ENCODE measurements around the gene KRT6C. TPM values are rescaled to one million over a fixed set of nuclear protein-coding genes. Genes with fewer than 3 reads are reported as not detected.
A peak's percentile ranks its signal among the peaks of the same experiment; 100 is the strongest.
"Not testable (repeated sequence)": the region's sequence is repeated elsewhere in the genome, so short reads cannot be mapped to it uniquely, and the experiment has no call there.

KRT6C gene
- total RNA-seq, 4 donors from 2014 or later: not detected

GRCh38 chr12:52496054-52496453, 22.4 kb upstream of the KRT6C start:
- Histone ChIP-seq H3K27ac (replicated peaks in 1 of 4) (no peak overlapping the region), H3K4me3 (no peak overlapping the region), H3K9me3 (no peaks in the 10 kb centered on the region), H3K4me1 (peaks cover 7 to 19% (median 12%) of the 10 kb centered on the region in 4 donors), H3K27me3 (no peaks in the 10 kb centered on the region), H3K36me3 (no peaks in the 10 kb centered on the region)
- WGBS: 59% methylated on average over 2 of the region's 2 CpGs
- no peak for TF ChIP-seq POLR2AphosphoS5 (IDR thresholded peaks at IDR 0.05)
- TF ChIP-seq EP300 (IDR thresholded peaks at IDR 0.05): no peak
- intact Hi-C loops (cut with DNase I): no loop called here
- DNase-seq (ENCODE audit: extremely low spot score): no peak

GRCh38 chr12:52495389-52495788, 21.8 kb upstream of the KRT6C start:
- H3K27me3 ChIP-seq: no peaks in the 10 kb centered on the region
- WGBS: 56% methylated on average over 3 of the region's 3 CpGs
- intact Hi-C loops (cut with DNase I): no loop called here
- peak; percentile 91 for DNase-seq (ENCODE audit: extremely low spot score)
- no peak overlapping the region for H3K4me3 ChIP-seq
- no peaks in the 10 kb centered on the region for H3K36me3 ChIP-seq
- no peaks in the 10 kb centered on the region for H3K9me3 ChIP-seq
- no peak for TF ChIP-seq POLR2AphosphoS5 (IDR thresholded peaks at IDR 0.05)
- TF ChIP-seq POLR2A (IDR thresholded peaks at IDR 0.05; ENCODE audit: low read depth): no peak
- TF ChIP-seq CTCF (IDR thresholded peaks at IDR 0.05): no peak
- TF ChIP-seq EP300 (IDR thresholded peaks at IDR 0.05): no peak
- H3K4me1 ChIP-seq: peaks cover 7 to 19% (median 12%) of the 10 kb centered on the region in 4 donors
- H3K27ac ChIP-seq (replicated peaks in 1 of 4): no peak overlapping the region

GRCh38 chr12:52494518-52494917, 20.9 kb upstream of the KRT6C start:
- H3K4me1 ChIP-seq: peaks cover 7 to 19% (median 12%) of the 10 kb centered on the region in 4 donors
- 60% methylated on average over 1 of the region's 4 CpGs for WGBS
- TF ChIP-seq POLR2A (IDR thresholded peaks at IDR 0.05; ENCODE audit: low read depth): no peak
- peak; percentile 59 to 60 for TF ChIP-seq POLR2AphosphoS5 (IDR thresholded peaks at IDR 0.05)
- TF ChIP-seq CTCF (IDR thresholded peaks at IDR 0.05): no peak
- TF ChIP-seq EP300 (IDR thresholded peaks at IDR 0.05): peak; percentile 13
- no peak overlapping the region for H3K4me3 ChIP-seq
- no peaks in the 10 kb centered on the region for H3K27me3 ChIP-seq
- H3K9me3 ChIP-seq: no peaks in the 10 kb centered on the region
- peak; percentile 92 for DNase-seq (ENCODE audit: extremely low spot score)
- intact Hi-C loops (cut with DNase I): no loop called here
- H3K27ac ChIP-seq (replicated peaks in 1 of 4): no peak overlapping the region
- H3K36me3 ChIP-seq: no peaks in the 10 kb centered on the region

GRCh38 chr12:52494100-52494499, 20.5 kb upstream of the KRT6C start:
- Histone ChIP-seq H3K4me1 (peaks cover 7 to 19% (median 12%) of the 10 kb centered on the region in 4 donors), H3K36me3 (no peaks in the 10 kb centered on the region), H3K9me3 (no peaks in the 10 kb centered on the region), H3K27ac (replicated peaks in 1 of 4) (no peak overlapping the region), H3K4me3 (no peak overlapping the region), H3K27me3 (no peaks in the 10 kb centered on the region)
- intact Hi-C loops (cut with DNase I): no loop called here
- TF ChIP-seq POLR2A (IDR thresholded peaks at IDR 0.05; ENCODE audit: low read depth) (no peak), CTCF (IDR thresholded peaks at IDR 0.05) (no peak), EP300 (IDR thresholded peaks at IDR 0.05) (no peak), POLR2AphosphoS5 (IDR thresholded peaks at IDR 0.05) (no peak)
- WGBS: 76% methylated on average over 1 of the region's 1 CpG
- peak; percentile 77 for DNase-seq (ENCODE audit: extremely low spot score)

GRCh38 chr12:52493172-52493571, 19.6 kb upstream of the KRT6C start, which contains the start of gene KRT6A:
KRT6A (minus strand) TSS chr12:52493257; CDS start chr12:52493188, 69 bp downstream.
- intact Hi-C loops (cut with DNase I): no loop called here
- Histone ChIP-seq H3K4me1 (peaks cover 7 to 19% (median 12%) of the 10 kb centered on the region in 4 donors), H3K9me3 (no peaks in the 10 kb centered on the region), H3K27ac (replicated peaks in 1 of 4) (no peak within 1 kb of the TSS), H3K36me3 (no peaks in the 10 kb centered on the region), H3K4me3 (no peak within 1 kb of the TSS), H3K27me3 (no peaks in the 10 kb centered on the region)
- 98% methylated on average over 2 of the region's 2 CpGs for WGBS
- no peak for TF ChIP-seq POLR2AphosphoS5 (IDR thresholded peaks at IDR 0.05)
- DNase-seq (ENCODE audit: extremely low spot score): peak; percentile 84

GRCh38 chr12:52492405-52492804, 18.8 kb upstream of the KRT6C start:
- H3K27me3 ChIP-seq; intact Hi-C loops (cut with DNase I); H3K4me3 ChIP-seq; H3K36me3 ChIP-seq; H3K27ac ChIP-seq (replicated peaks in 1 of 4); H3K9me3 ChIP-seq: not testable (repeated sequence)
- peak; percentile 87 for DNase-seq (ENCODE audit: extremely low spot score)
- peaks cover 7 to 19% (median 12%) of the 10 kb centered on the region in 4 donors for H3K4me1 ChIP-seq
- no CpG with 5 or more reads among the region's 6 CpGs for WGBS

- H3K27ac ChIP-seq (replicated peaks in 1 of 4); intact Hi-C loops (cut with DNase I); DNase-seq (ENCODE audit: extremely low spot score); H3K27me3 ChIP-seq; H3K9me3 ChIP-seq; H3K36me3 ChIP-seq; H3K4me3 ChIP-seq: not testable (repeated sequence)
- peaks cover 7 to 18% (median 10%) of the 10 kb centered on the region in 4 donors for H3K4me1 ChIP-seq
- 92% methylated on average over 8 of the region's 8 CpGs for WGBS
Observed at GRCh38 chr12:52491495-52491894, 17.9 kb upstream of the KRT6C start.

Measured in esophagus muscularis mucosa (tissue), 4 donors.